OCI-LY3 (cell line): ENCODE data around the gene HYAL1.

Source experiments
- H2AFZ ChIP-seq: fragments of 200-600, 300-600 bp; shearing (Covaris generic); 2 replicates; pipeline ENCODE4 v1.6.0; 2014; ENCODE audit warnings: antibody characterized with exemption, low read depth, low read length
- H3K27ac ChIP-seq: fragments of 200-600, 300-600 bp; sonication (generic); 2 replicates; pipeline ENCODE4 v1.5.1; 2014; ENCODE audit warnings: mild to moderate bottlenecking, low read length, moderate library complexity, mixed read lengths
- H3K27me3 ChIP-seq: fragments of 200-600, 300-600 bp; sonication (generic); 2 replicates; pipeline ENCODE4 v1.6.1; 2014; ENCODE audit warnings: low read depth, low read length, mixed read lengths
- H3K36me3 ChIP-seq: fragments of 200-600, 300-600 bp; sonication (generic); replicated peaks from 2 replicates; pipeline ENCODE3; 2014; ENCODE audit warnings: low read depth, low read length, mixed read lengths
- H3K4me1 ChIP-seq: fragments of 300-600, 200-600 bp; sonication (generic); 2 replicates; pipeline ENCODE4 v1.6.1; 2014; ENCODE audit warnings: low read length, mixed read lengths
- H3K4me2 ChIP-seq: fragments of 200-600, 300-600 bp; sonication (generic); 2 replicates; pipeline ENCODE4 v1.6.1; 2014; ENCODE audit warnings: low read length, mixed read lengths
- H3K4me3 ChIP-seq: fragments of 300-600, 200-600 bp; sonication (generic); 2 replicates; pipeline ENCODE4 v1.5.1; 2014; ENCODE audit warnings: antibody characterized with exemption, mild to moderate bottlenecking, low read length, moderate library complexity
- H3K79me2 ChIP-seq: fragments of 300-600, 200-600 bp; shearing (Covaris generic); 2 replicates; pipeline ENCODE4 v1.6.1; 2014; ENCODE audit warnings: mild to moderate bottlenecking, low read length, mixed read lengths
- H3K9ac ChIP-seq: fragments of 300-600, 200-600 bp; shearing (Covaris generic); 2 replicates; pipeline ENCODE4 v1.6.0; 2014; ENCODE audit warnings: mild to moderate bottlenecking, low read length, moderate library complexity
- H3K9me3 ChIP-seq: fragments of 200-600, 300-600 bp; shearing (Covaris generic); 2 replicates; pipeline ENCODE4 v1.6.1; 2014; ENCODE audit warnings: low read length, mixed read lengths; ENCODE audit not compliant: insufficient read depth
- H4K20me1 ChIP-seq: fragments of 200-600, 300-600 bp; sonication (generic); 2 replicates; pipeline ENCODE4 v1.6.1; 2016; ENCODE audit warnings: low read length, mixed read lengths; ENCODE audit not compliant: insufficient read depth
- CTCF ChIP-seq: fragments of 200-600, 300-600 bp; sonication (generic); IDR thresholded peaks from 2 replicates; pipeline ENCODE4 v1.5.1; 2014; ENCODE audit warnings: antibody characterized with exemption, low read length, low read depth
- EZH2phosphoT487 ChIP-seq: fragments of 200-600 bp; shearing (Covaris generic); IDR thresholded peaks from 2 replicates; pipeline ENCODE4 v1.6.1; 2018; ENCODE audit warnings: antibody characterized with exemption, mixed run types, low read depth

HYAL1 gene

GRCh38 chr3:50296721-50297383, 6.5 kb downstream of the HYAL1 start:
- Histone ChIP-seq H3K4me1 (peaks cover 22% of the 10 kb centered on the region), H4K20me1 (no peaks in the 10 kb centered on the region), H3K27me3 (no peaks in the 10 kb centered on the region), H3K4me2 (no peak overlapping the region), H3K79me2 (peaks cover 11% of the 10 kb centered on the region), H3K9ac (no peak overlapping the region), H3K4me3 (no peak overlapping the region), H3K36me3 (no peaks in the 10 kb centered on the region), H3K9me3 (no peaks in the 10 kb centered on the region), H3K27ac (no peak overlapping the region), H2AFZ (no peak overlapping the region)
- TF ChIP-seq EZH2phosphoT487 = no peak
- TF ChIP-seq CTCF = no peak

DNA sequence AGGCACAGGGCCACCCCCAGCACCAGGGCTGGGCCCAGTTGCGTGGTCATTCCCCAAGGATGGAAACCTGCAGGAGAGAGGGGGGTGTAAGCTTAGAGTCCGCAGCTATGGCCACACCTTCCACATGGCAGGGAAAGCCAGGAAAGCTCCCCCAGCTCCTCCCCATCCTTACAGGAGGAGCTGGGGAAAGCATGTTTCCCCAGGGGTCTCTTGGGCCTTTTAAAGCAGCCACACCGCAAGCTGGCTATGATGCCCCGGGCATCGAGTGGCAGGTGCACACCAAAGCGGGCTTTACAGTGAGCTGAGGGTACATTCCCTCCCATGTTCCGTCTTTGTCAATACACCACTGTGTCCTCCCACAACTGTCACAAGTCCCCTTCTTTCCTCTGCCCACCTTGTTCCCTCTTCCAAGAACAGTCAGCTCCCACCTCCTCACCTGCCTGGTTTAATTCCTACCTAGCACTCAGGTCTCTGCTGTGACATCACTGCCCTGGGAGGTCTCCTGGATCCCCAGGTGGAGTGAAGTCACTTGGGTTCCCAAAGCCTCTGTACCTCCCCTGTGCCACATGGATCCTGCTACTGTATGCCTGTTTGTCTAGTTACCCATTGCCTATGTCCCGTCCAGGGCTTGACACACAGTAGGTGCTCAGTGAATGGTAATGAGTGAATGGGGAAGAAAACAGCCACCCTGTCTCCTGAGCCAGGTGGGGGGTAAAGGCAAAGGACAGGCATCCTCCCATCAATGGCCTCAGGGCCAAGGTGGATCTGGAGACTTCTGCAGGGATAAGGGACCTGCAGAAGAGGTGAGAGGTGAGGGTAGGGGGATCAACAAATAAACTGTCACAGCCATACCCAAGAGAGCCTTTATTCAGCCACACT, 7.6 kb downstream of the HYAL1 start:
- Histone ChIP-seq H3K79me2 (peaks cover 21% of the 10 kb centered on the region), H3K4me2 (no peak overlapping the region), H2AFZ (no peak overlapping the region), H3K36me3 (no peaks in the 10 kb centered on the region), H4K20me1 (no peaks in the 10 kb centered on the region), H3K4me3 (no peak overlapping the region), H3K9me3 (no peaks in the 10 kb centered on the region), H3K27me3 (no peaks in the 10 kb centered on the region), H3K9ac (no peak overlapping the region), H3K27ac (no peak overlapping the region), H3K4me1 (peaks cover 23% of the 10 kb centered on the region)
- TF ChIP-seq CTCF (no peak), EZH2phosphoT487 (no peak)

DNA sequence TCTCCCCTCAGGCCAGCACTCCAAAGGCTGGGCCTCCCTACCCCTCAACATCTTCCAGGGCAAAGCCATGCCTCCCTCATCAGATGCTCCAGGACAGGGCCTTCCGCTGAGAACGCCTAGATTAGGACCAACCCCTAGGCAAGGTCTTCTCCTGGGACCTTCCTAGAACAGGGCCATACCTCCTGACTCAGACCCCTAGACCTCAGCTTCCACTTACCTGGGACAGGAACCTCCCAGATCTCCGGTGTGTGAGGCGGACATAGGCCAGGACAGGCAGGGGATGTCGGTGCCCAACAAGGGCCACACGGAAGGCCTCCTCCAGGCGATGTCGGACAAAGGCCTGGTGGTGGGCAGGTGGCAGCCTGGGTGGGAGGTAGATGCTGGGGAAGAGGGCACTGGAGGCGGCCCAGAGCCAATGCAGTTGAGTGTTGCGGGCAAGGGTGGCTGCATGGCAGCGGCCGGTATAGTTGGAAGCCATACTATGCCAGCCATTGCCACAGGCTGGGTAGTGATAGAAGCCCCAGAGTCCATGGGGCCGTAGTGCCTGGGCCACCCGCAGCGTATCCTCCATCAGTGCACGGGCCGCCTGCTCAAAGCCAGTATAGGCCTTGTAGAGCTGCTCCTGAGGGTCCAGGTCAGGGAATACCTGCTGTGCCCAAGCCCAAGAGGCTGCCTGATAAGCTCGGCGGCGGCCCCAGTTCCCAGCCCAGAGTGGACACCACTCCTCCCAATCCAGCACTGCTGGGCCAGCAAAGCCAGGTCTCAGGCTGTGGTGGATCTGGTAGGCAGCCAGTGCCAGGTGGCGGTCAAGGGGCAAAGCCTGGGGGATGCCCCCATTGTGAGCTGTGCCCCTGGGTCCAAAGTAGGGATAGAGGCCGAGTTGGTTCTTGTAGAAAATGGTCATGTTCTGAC, 8.6 kb downstream of the HYAL1 start:
- H3K79me2 ChIP-seq = peaks cover 32% of the 10 kb centered on the region
- H2AFZ ChIP-seq = no peak overlapping the region
- peaks cover 20% of the 10 kb centered on the region for H3K4me1 ChIP-seq
- no peaks in the 10 kb centered on the region for H3K27me3 ChIP-seq
- H3K9me3 ChIP-seq = no peaks in the 10 kb centered on the region
- H3K9ac ChIP-seq = no peak overlapping the region
- no peak overlapping the region for H3K27ac ChIP-seq
- no peaks in the 10 kb centered on the region for H4K20me1 ChIP-seq
- H3K4me3 ChIP-seq = no peak overlapping the region
- TF ChIP-seq EZH2phosphoT487 = no peak
- TF ChIP-seq CTCF = no peak
- no peak overlapping the region for H3K4me2 ChIP-seq
- peaks cover 10% of the 10 kb centered on the region for H3K36me3 ChIP-seq

DNA sequence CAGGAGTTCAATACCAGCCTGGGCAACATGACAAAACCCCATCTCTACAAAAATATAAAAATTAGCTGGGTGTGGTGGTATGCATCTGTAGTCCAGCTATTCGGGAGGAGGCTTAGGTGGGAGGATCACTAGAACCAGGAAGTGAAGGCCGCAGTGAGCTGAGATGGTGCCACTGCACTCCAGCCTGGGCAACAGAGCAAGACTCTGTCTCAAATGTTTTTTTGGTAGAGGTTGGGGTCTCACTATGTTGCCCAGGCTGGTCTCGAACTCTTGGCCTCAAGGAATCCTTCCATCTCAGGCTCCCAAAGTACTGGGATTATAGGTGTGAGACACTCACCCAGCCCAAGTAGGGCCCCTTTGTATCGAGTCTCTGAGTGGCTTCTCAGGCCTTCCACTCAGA, 9.3 kb downstream of the HYAL1 start:
- no peaks in the 10 kb centered on the region for H3K27me3 ChIP-seq
- no peak for TF ChIP-seq CTCF
- no peak for TF ChIP-seq EZH2phosphoT487

More for the DNA sequence above, 9.3 kb downstream of the HYAL1 start:
- no peak overlapping the region for H2AFZ ChIP-seq
- H3K79me2 ChIP-seq = peaks cover 38% of the 10 kb centered on the region
- no peaks in the 10 kb centered on the region for H3K9me3 ChIP-seq
- H4K20me1 ChIP-seq = no peaks in the 10 kb centered on the region
- H3K4me3 ChIP-seq = no peak overlapping the region
- H3K27ac ChIP-seq = no peak overlapping the region
- H3K4me1 ChIP-seq = peaks cover 19% of the 10 kb centered on the region
- no peak overlapping the region for H3K4me2 ChIP-seq
- H3K36me3 ChIP-seq = peaks cover 17% of the 10 kb centered on the region
- H3K9ac ChIP-seq = no peak overlapping the region
